Measurements from ENCODE around the gene KIAA2012. TPM values are rescaled to one million over a fixed set of nuclear protein-coding genes. Genes with fewer than 3 reads are reported as not detected.
A peak's percentile ranks its signal among the peaks of the same experiment; 100 is the strongest.

KIAA2012 gene
- total and polyA plus RNA-seq, 2 of the 4 experiments (the other 2 are of a cell fraction) = under 0.01 to 0.09 TPM

DNA sequence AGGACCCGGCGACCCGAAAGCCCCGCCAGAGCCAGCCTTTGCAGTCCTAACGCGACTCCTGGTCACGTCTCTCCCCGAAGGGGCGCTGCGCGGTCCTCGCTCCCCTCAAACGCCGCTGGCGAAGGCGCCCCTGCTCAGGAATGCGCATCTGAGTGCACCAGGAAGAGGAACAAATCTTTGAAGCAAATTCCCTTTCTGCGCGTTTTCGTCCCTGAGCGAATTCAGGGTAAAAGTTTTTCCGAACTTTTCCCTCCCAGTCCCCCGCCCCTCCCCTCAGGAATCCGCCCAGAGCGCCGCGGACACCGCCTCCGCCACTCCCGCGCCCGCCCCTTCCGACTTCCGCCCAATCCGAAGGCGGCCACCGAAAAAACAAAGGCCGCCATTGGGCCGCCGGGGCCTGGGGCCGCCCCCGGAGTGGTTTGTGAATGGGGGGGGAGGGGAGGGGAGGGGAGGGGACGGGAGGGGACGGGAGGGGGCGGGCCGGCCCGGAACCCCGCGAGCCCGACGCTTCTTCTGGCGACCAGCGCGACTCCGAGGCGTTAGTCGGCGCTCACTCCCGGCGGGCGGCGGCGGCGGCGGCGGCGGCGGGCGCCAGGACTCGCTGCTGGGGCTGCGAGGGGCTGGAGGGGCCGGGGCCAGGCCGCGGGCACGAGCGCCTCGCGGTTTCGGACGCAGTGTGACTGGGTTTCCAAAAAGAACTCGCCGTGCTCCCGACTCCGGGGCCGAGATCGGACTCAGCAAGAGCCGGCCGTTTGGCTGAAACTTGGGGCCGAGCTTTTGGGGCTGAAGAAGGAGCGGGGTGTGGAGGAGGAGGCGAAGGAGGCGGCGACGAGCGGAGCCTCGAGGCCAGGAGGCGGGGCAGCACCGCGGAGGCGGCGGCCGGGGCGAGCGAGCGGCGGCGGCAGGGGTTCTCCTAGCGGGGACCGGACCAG lies 39.5 kb upstream of the KIAA2012 start, which contains the start of gene FZD7:
Gene FZD7 (plus strand): TSS at position 539 of the 932 bp plus-strand sequence. CDS start 793 bp downstream, outside the sequence.
- Histone ChIP-seq H2BK120ac (ENCODE audit: low read depth, low read length) (peak within 1 kb of the TSS; percentile 86), H3K4me1 (ENCODE audit: control insufficient read depth, insufficient read depth, low read length) (peaks cover 6% of the 10 kb centered on the region), H2AK5ac (ENCODE audit: low read depth, low read length) (peak within 1 kb of the TSS; percentile 74; the same call in 1 of the 2 replicates), H2BK20ac (ENCODE audit: low read depth, low read length) (peak within 1 kb of the TSS; percentile 38; the same call in 1 of the 2 replicates), H3K27me3 (ENCODE audit: control insufficient read depth, insufficient read depth, low read length) (no peaks in the 10 kb centered on the region), H3K18ac (ENCODE audit: low read depth, low read length) (peak within 1 kb of the TSS; percentile 93), H3K79me1 (ENCODE audit: low read depth in 1 of 2, low read length in 2 of 2) (peaks cover 0 to 23% of the 10 kb centered on the region in 2 experiments; a peak in 3 of 4 replicates), H3K36me3 (ENCODE audit: control insufficient read depth, insufficient read depth, low read length) (peaks cover 24% of the 10 kb centered on the region), H4K5ac (ENCODE audit: low read depth, low read length) (peak within 1 kb of the TSS; percentile 86), H3K23ac (ENCODE audit: low read depth, low read length) (peak within 1 kb of the TSS; percentile 96), H3K56ac (ENCODE audit: extremely low read depth, insufficient read depth, low read length) (peak within 1 kb of the TSS; percentile 98), H2AFZ (replicated peaks; ENCODE audit: low read length, poor library complexity) (peak within 1 kb of the TSS; percentile 89), H2BK15ac (ENCODE audit: low read depth, low read length) (peak within 1 kb of the TSS; percentile 48; the same call in 2 of the 3 replicates), H3K27ac (ENCODE audit: insufficient read depth, low read length) (peak within 1 kb of the TSS; percentile 98), H4K91ac (ENCODE audit: insufficient read depth, low read depth, low read length) (peak within 1 kb of the TSS; percentile 75), H3K14ac (replicated peaks; ENCODE audit: low read depth, low read length) (peak within 1 kb of the TSS; percentile 98), H3K4me3 (ENCODE audit: insufficient read depth, low read depth, low read length) (peak within 1 kb of the TSS; percentile 94), H3K9me1 (ENCODE audit: insufficient read depth, low read length) (peaks cover 5% of the 10 kb centered on the region; the same call in 1 of the 2 replicates), H2AK9ac (replicated peaks; ENCODE audit: low read depth, low read length, poor library complexity) (peak within 1 kb of the TSS; percentile 97), H2BK5ac (ENCODE audit: low read depth, low read length, poor library complexity, severe bottlenecking) (peak within 1 kb of the TSS; percentile 96), H4K20me1 (ENCODE audit: insufficient read depth, low read length) (peaks cover 36% of the 10 kb centered on the region), H4K8ac (ENCODE audit: low read depth in 2 of 2, low read length in 2 of 2) (peak within 1 kb of the TSS; percentile 46 to 89; a peak in 3 of 4 replicates), H3K4me2 (ENCODE audit: low read depth, low read length) (peak within 1 kb of the TSS; percentile 96), H3K9me3 (ENCODE audit: control insufficient read depth, insufficient read depth, low read length) (no peaks in the 10 kb centered on the region), H3K9ac (ENCODE audit: low read depth, low read length) (peak within 1 kb of the TSS; percentile 98), H3K4ac (ENCODE audit: low read depth, low read length) (peak within 1 kb of the TSS; percentile 92)
- no TSS peak for BruUV-seq (replicated peaks)
- POLR2A ChIA-PET (ENCODE audit: unreplicated experiment) = interaction anchor here (0.6 to 1.0 kb wide), 2 partner anchors 173 to 381 kb away, joined by 3 to 4 read pairs; no protein-coding TSS in a partner anchor
- WGBS, 2 experiments (ENCODE audit: extremely low coverage in 2 of 2, insufficient read length in 1 of 2) = 0% methylated on average over 53 of the region's 109 CpGs; no CpG with 5 or more reads in 1 of the 2 experiments
- in situ Hi-C loops (cut with MboI; ENCODE audit: low sequenced_read_pairs) = no loop called here
- dilution Hi-C loops (cut with HindIII; ENCODE audit: low sequenced_read_pairs, unreplicated experiment) = no loop called here
- CTCF ChIA-PET = no interaction called here
- ATAC-seq (ENCODE audit: low read depth) (peak; percentile 73), DNase-seq (peak; percentile 92)
- intact Hi-C loops (cut with micrococcal nuclease) = loop anchor here (1.0 to 10.0 kb wide), 5 partner anchors 61 to 797 kb away; partner anchors contain the start of gene BMPR2
- TF ChIP-seq BHLHE40 (IDR thresholded peaks at IDR 0.05; ENCODE audit: low read depth, low read length) = peak; percentile 45; the same call in 1 of the 2 replicates
- TF ChIP-seq RAD21 (IDR thresholded peaks at IDR 0.05; ENCODE audit: low read length) = peak; percentile 24
- TF ChIP-seq RFX5 (IDR thresholded peaks at IDR 0.05; ENCODE audit: low read depth, low read length) = no peak
- peak; percentile 18; the same call in 1 of the 2 replicates for TF ChIP-seq SMC3 (IDR thresholded peaks at IDR 0.05; ENCODE audit: low read depth, low read length)
- TF ChIP-seq POLR2A (IDR thresholded peaks at IDR 0.05; ENCODE audit: low read depth, low read length) = peak; percentile 73
- no peak for TF ChIP-seq NFE2L2 (IDR thresholded peaks at IDR 0.05; ENCODE audit: low read depth, low read length)
- TF ChIP-seq, protein P1, sequence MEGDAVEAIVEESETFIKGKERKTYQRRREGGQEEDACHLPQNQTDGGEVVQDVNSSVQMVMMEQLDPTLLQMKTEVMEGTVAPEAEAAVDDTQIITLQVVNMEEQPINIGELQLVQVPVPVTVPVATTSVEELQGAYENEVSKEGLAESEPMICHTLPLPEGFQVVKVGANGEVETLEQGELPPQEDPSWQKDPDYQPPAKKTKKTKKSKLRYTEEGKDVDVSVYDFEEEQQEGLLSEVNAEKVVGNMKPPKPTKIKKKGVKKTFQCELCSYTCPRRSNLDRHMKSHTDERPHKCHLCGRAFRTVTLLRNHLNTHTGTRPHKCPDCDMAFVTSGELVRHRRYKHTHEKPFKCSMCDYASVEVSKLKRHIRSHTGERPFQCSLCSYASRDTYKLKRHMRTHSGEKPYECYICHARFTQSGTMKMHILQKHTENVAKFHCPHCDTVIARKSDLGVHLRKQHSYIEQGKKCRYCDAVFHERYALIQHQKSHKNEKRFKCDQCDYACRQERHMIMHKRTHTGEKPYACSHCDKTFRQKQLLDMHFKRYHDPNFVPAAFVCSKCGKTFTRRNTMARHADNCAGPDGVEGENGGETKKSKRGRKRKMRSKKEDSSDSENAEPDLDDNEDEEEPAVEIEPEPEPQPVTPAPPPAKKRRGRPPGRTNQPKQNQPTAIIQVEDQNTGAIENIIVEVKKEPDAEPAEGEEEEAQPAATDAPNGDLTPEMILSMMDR (conservative IDR thresholded peaks at IDR 0.05; ENCODE audit: low read depth, low read length) = 0 out of 2 replicates have a peak, but pooled peaks have one; percentile 0
- peak; percentile 54; the same call in 1 of the 2 replicates for TF ChIP-seq MXI1 (IDR thresholded peaks at IDR 0.05; ENCODE audit: borderline replicate concordance, low read depth, low read length)
- TF ChIP-seq, protein P2, sequence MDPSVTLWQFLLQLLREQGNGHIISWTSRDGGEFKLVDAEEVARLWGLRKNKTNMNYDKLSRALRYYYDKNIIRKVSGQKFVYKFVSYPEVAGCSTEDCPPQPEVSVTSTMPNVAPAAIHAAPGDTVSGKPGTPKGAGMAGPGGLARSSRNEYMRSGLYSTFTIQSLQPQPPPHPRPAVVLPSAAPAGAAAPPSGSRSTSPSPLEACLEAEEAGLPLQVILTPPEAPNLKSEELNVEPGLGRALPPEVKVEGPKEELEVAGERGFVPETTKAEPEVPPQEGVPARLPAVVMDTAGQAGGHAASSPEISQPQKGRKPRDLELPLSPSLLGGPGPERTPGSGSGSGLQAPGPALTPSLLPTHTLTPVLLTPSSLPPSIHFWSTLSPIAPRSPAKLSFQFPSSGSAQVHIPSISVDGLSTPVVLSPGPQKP (IDR thresholded peaks at IDR 0.05; ENCODE audit: borderline replicate concordance, low read depth, low read length) = no peak
- peak; percentile 100 for TF ChIP-seq MAZ (IDR thresholded peaks at IDR 0.05; ENCODE audit: borderline replicate concordance, low read depth, low read length)
- TF ChIP-seq MAFK (IDR thresholded peaks at IDR 0.05; ENCODE audit: low read depth, low read length) = no peak
- no peak for TF ChIP-seq CEBPB (IDR thresholded peaks at IDR 0.05; ENCODE audit: low read depth, low read length)

Data from IMR-90 (cell line).